Measurements from ENCODE around the gene BCL11B.
"Not testable (repeated sequence)": the region's sequence is repeated elsewhere in the genome, so short reads cannot be mapped to it uniquely, and the experiment has no call there.

Gene BCL11B

DNA sequence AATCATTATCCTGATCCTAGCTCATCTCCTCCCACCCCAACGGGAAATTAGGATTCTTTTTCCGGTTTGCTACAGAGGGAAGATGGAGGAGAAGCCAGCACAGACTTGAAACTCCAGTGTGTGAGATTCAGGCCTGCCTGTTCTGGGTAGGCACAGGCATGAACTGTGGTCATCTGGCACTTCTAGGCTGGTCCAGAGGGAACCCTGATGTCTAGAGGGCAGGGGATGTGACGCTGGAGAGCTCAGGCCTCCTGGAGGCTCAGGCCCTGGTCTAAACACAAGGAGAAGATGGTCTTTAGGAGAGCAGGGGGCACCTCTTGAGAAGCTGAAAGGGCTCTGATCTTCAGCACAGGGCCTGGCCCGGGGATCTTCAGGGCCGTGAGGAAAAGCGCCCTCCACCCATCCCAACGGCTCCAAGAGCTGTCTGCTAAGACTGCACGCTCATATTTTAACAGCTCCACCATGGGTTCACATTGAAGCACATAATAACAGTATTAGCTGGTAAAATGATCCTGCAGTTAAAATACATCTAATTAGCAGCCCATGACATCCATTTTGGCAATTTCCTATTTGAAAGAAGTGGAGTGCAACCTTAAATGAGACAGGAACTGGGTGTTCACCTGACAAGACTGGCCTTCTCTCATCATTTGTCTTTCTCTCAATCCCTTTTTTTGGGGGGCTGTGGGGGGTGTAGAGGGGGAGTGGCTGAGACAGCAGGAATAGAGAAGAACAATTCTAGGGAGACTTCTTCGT, 35.4 kb downstream of the BCL11B start:
- no peak for DNase-seq

GRCh38 chr14:99235582-99236320, 36.2 kb downstream of the BCL11B start:
- no peak for DNase-seq

- no peak for DNase-seq
Measured at GRCh38 chr14:99234961-99235571, 36.9 kb downstream of the BCL11B start.

GRCh38 chr14:99234355-99234754, 37.6 kb downstream of the BCL11B start:
- DNase-seq: no peak

DNA sequence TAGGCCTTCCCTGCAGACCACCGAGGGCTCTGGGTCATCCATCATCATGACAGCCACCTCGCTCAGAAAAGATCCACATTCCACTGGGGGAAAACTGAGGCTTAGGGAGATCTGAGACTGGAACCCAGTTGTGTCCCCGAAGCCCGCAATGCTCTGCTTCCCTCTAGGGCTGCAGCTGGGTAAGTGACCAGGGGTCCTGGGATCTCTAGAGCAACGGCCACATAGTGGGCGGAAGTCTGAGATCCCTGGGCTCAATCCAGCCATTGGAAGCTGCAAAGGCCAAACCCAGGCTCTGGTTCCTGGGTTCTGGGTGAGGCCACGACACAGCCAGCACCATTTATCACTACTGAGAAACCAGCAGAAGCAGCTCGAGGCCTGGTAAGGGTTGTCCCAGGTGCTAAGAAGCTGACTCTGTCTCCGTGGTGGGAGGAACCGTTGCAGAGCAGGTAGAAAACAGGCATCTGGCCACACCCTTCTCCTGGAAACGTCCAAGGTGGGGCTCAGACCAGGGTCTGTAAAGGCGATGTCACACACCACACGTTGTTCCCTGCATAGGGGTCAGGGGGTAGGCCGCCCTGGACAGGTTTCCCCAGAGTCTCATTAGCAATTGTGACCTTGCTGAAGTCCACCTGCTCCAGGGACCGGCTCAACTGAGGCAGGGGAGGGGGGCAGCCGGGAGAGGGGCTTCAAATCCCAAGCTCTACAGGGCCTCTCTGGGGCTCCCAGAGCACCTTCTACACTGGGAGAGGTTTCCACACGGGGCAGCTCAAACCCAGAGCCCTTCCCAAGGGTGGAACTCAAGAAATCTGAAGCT, 38.6 kb downstream of the BCL11B start:
- DNase-seq: no peak

GRCh38 chr14:99232714-99233214, 39.2 kb downstream of the BCL11B start:
- DNase-seq: no peak

DNA sequence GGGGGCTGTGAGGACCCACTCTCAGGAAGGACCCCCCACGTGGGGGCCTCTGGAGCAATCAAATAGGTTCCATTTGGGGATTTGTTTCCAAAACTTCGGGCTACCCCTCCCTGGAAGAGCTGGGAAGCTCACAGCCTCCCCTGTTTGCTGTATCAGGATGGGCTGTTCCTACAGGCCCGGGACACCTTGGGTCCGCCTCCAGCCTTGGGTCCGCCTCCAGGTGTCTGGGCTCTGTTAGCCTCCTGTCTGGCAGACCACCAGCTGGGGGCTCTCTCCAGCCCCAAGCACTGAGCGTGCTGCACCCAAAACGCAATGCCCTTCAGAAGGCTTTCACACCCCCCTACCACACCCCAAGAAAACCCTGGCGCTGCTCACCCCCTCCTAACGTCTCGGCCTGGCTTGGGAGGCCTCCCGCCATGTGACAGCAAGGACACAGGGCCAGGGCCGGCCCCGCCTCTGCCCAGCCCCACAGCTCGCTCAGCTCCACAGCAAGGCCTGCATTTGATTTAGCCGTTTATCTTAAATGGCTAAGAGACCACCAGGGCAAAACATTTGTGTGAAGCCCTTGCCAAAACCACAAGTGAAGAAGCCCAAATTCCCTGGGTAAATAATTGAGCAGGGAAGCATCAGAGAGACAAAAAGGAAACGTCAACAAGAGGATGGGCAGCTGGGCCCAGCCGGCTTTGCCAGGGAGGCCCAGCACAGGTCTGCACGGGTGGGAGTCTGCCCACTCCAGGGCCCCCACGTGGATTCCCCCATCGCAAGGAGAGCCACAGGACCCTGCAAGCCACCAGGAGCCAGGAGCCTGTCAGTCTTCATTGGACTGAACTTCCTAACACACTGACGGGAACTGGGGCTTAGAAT, 39.9 kb downstream of the BCL11B start:
- no peak for DNase-seq

GRCh38 chr14:99231161-99231849, 40.7 kb downstream of the BCL11B start:
- DNase-seq: no peak

DNA sequence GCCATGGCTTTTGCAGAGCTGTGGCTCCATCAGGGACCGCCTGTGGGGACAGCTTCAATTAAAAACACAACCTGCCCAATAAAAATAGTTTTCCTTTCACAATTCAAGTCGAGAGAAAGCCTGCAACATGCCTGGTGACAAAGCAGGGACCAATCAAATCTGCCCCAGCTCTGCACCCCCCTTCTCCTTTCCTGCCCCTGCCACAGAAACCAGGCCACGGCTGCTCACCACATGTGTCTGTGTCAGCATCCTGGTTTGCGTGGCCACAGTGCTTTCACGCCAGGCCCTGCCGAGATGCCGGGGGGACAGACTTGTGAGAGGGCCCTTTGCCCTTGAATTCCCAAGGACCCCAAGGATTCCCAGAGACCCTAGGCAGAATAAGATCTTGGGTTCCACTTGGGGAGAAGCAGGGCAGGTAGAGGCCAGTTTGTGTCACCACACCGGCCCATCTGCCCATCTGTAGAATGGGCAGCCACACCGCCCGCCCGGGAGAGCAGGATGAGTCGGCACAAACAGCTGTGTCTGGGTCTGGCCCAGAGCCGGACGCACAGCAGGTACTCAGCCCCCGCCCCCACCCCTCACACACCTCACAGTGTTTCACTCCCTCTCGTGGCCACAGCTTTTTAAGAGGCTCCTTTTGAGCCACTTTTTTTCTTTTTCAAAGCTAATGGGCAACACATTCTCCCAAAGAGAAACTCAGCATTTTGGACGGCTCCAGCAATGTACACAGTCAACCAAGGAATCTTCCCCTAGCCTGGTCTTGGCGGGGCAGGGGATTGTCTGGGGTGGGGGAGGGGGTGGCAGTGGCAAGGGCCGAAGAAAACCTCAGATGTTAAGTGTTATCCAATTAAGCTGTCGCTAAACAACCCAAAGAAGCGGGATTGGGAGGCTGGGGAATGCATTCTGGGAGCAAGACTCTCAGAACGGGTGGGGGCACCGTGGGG, 41.5 kb downstream of the BCL11B start:
- no peak for DNase-seq

GRCh38 chr14:99229654-99230207, 42.3 kb downstream of the BCL11B start:
- DNase-seq: no peak

GRCh38 chr14:99228760-99229159, 43.2 kb downstream of the BCL11B start:
- not testable (repeated sequence) for DNase-seq

- DNase-seq: no peak
Measured at GRCh38 chr14:99226687-99227086, 45.3 kb downstream of the BCL11B start.

GRCh38 chr14:99225436-99226203, 46.4 kb downstream of the BCL11B start:
- no peak for DNase-seq

- no peak for DNase-seq
Measured at GRCh38 chr14:99224948-99225347, 47.0 kb downstream of the BCL11B start.

- no peak for DNase-seq
Measured at GRCh38 chr14:99224116-99224910, 47.7 kb downstream of the BCL11B start.

DNA sequence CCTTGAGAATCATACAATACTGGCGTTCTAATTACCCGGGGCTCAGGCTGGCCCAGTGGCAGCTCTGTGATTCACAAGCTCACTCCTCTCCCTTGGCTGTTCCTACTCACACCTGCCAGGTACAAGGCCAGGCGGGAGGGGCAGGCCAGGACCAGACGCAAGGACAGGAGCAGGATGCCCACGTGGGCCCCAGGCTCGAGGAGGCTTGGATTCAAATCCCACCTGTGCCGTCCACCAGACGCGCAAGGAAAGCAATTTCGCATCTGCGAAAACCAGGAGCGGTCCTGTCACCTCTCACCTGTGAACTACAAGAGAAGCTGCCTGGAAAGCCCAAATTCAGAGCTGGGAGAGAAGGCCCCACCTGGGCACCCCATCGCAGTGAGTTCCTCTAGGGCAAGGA, 50.6 kb downstream of the BCL11B start:
- no peak for DNase-seq

- DNase-seq: no peak
Measured at GRCh38 chr14:99217066-99217955, 54.7 kb downstream of the BCL11B start.

Measured in NCI-H2171 treated with DMSO at 0.1 percent for 48 hours (cell line).